22Rv1 (cell line): ENCODE results near the gene ARG2.

ENCODE experiments used
- ZFX ChIP-seq: fragments of 450-650 bp; IDR thresholded peaks from 2 replicates; pipeline ENCODE4 v1.6.1; 2017; ENCODE audit warnings: antibody characterized with exemption, borderline replicate concordance
- TF ChIP-seq, protein P1 (sequence below): fragments of 450-650 bp; IDR thresholded peaks from 2 replicates; pipeline ENCODE4 v1.5.1; 2017; ENCODE audit warnings: mild to moderate bottlenecking

DNA sequence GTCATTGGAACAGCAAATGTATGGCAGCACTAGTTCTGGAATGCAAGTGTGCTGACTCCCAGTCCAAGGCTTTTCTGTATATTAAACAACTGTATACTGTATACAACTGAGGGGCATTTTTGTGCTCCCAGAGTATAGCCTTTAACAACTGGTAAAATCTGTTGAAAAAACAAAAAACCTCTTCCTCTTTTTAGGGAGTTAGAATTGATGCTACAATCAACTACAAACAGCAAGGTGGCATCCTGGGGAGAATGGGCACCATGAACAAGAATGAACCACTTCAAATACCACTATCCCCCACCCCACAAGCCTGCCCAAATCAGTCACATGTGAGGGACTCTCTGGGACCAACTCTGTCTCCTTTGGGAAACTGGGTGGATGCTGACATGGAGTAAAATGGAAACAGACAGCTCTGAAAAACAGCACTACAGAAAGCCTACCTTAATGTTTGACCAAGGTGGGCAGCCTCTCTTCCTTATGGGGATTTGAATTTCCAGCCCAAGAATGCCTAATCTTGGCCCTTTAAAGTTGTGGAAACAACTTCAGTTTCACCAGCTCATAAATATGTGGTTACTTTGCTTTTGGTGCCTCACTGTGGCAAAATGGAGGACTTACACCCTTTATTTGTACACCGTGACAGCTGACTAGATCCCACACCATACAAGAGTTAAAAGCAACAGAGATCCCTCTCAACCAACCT lies 47.2 kb downstream of the ARG2 start:
- TF ChIP-seq, protein P1, sequence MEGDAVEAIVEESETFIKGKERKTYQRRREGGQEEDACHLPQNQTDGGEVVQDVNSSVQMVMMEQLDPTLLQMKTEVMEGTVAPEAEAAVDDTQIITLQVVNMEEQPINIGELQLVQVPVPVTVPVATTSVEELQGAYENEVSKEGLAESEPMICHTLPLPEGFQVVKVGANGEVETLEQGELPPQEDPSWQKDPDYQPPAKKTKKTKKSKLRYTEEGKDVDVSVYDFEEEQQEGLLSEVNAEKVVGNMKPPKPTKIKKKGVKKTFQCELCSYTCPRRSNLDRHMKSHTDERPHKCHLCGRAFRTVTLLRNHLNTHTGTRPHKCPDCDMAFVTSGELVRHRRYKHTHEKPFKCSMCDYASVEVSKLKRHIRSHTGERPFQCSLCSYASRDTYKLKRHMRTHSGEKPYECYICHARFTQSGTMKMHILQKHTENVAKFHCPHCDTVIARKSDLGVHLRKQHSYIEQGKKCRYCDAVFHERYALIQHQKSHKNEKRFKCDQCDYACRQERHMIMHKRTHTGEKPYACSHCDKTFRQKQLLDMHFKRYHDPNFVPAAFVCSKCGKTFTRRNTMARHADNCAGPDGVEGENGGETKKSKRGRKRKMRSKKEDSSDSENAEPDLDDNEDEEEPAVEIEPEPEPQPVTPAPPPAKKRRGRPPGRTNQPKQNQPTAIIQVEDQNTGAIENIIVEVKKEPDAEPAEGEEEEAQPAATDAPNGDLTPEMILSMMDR = peak; percentile 75
- no peak for TF ChIP-seq ZFX
